GM23338 (cell line): ENCODE data around the gene GZF1. TPM values are rescaled to one million over a fixed set of nuclear protein-coding genes. Genes with fewer than 3 reads are reported as not detected.

Experiments used
- ATAC-seq: fragments of 200-7000 bp; cut with Tn5 transposase; 3 replicates; pipeline ENCODE4 v1.9.1; 2020
- DNase-seq: peaks from one replicate; pipeline ENCODE4 v3.0.0-alpha.2; 2015; ENCODE audit warnings: low spot score
- H2AFZ ChIP-seq: fragments of 200-600 bp; sonication (generic); 2 replicates; pipeline ENCODE4 v1.8.0; 2016; ENCODE audit warnings: antibody characterized with exemption, mild to moderate bottlenecking, moderate library complexity
- H3F3A ChIP-seq: fragments of 200-600 bp; sonication (generic); replicated peaks from 2 replicates; pipeline ENCODE4 v1.8.0; 2017; ENCODE audit warnings: antibody characterized with exemption, mixed run types, low read depth
- H3K27ac ChIP-seq: fragments of 200-600 bp; sonication (generic); 2 replicates; pipeline ENCODE4 v1.6.1; 2016; ENCODE audit warnings: low read depth
- H3K27me3 ChIP-seq: fragments of 200-600 bp; sonication (generic); 2 replicates; pipeline ENCODE4 v1.8.0; 2016; ENCODE audit warnings: mild to moderate bottlenecking, mixed run types, moderate library complexity; ENCODE audit not compliant: insufficient read depth
- H3K36me3 ChIP-seq: fragments of 200-600 bp; sonication (generic); 2 replicates; pipeline ENCODE4 v1.8.0; 2016; ENCODE audit warnings: mild to moderate bottlenecking; ENCODE audit not compliant: insufficient read depth
- H3K4me1 ChIP-seq: fragments of 200-600 bp; sonication (generic); 2 replicates; pipeline ENCODE4 v1.8.0; 2016; ENCODE audit warnings: mild to moderate bottlenecking, moderate library complexity; ENCODE audit not compliant: insufficient read depth
- H3K4me2 ChIP-seq: fragments of 200-600 bp; sonication (generic); 2 replicates; pipeline ENCODE4 v1.7.1; 2017; ENCODE audit warnings: mixed run types
- H3K4me3 ChIP-seq: fragments of 200-600 bp; sonication (generic); 2 replicates; pipeline ENCODE4 v1.6.1; 2016; ENCODE audit warnings: mixed run types
- H3K79me2 ChIP-seq: fragments of 200-600 bp; sonication (generic); replicated peaks from 2 replicates; pipeline ENCODE4 v1.8.0; 2017; ENCODE audit warnings: mild to moderate bottlenecking; ENCODE audit not compliant: insufficient read depth
- H3K9me2 ChIP-seq: fragments of 200-600 bp; sonication (generic); 2 replicates; pipeline ENCODE4 v1.8.0; 2017; ENCODE audit not compliant: insufficient read depth
- H4K20me1 ChIP-seq: fragments of 200-600 bp; sonication (generic); replicated peaks from 2 replicates; pipeline ENCODE4 v1.8.0; 2017; ENCODE audit warnings: mild to moderate bottlenecking; ENCODE audit not compliant: insufficient read depth
- H3K27ac Mint-ChIP-seq: 2 replicates; pipeline ENCODE4 v1.8.0; 2020; ENCODE audit warnings: inconsistent platforms, mild to moderate bottlenecking, moderate library complexity, mixed read lengths
- H3K27me3 Mint-ChIP-seq: 3 replicates; pipeline ENCODE4 v1.8.0; 2022; ENCODE audit warnings: low read depth, mild to moderate bottlenecking, moderate library complexity, mixed read lengths, inconsistent platforms; ENCODE audit not compliant: insufficient read depth, poor library complexity
- H3K36me3 Mint-ChIP-seq: 3 replicates; pipeline ENCODE4 v1.8.0; 2021; ENCODE audit warnings: low read depth, mild to moderate bottlenecking, inconsistent platforms, moderate library complexity, mixed read lengths
- H3K4me1 Mint-ChIP-seq: 3 replicates; pipeline ENCODE4 v1.8.0; 2020; ENCODE audit warnings: mild to moderate bottlenecking, inconsistent platforms, mixed read lengths
- H3K4me3 Mint-ChIP-seq: 3 replicates; pipeline ENCODE4 v1.8.0; 2021; ENCODE audit warnings: moderate library complexity, mild to moderate bottlenecking, inconsistent platforms, mixed read lengths
- H3K9me3 Mint-ChIP-seq: 3 replicates; pipeline ENCODE4 v1.8.0; 2020; ENCODE audit warnings: moderate library complexity, mild to moderate bottlenecking, inconsistent platforms, mixed read lengths
- CTCF ChIP-seq, 2 experiments: fragments of 200-600 bp in 1 of 2; sonication (generic) in 1 of 2; conservative IDR thresholded peaks; 2 replicates each; pipeline versions ENCODE4 v1.5.1 to v1.6.1; 2016 to 2017; ENCODE audit warnings: antibody characterized with exemption in 2 of 2, low read depth in 2 of 2, mild to moderate bottlenecking in 2 of 2, moderate library complexity in 1 of 2
- EZH2 ChIP-seq: fragments of 200-600 bp; sonication (generic); IDR thresholded peaks from one replicate; pipeline ENCODE4 v1.8.0; 2017; ENCODE audit warnings: antibody characterized with exemption, mild to moderate bottlenecking, low read depth; ENCODE audit not compliant: unreplicated experiment
- JUNB ChIP-seq: IDR thresholded peaks from one replicate; pipeline ENCODE4 v1.6.1; 2016; ENCODE audit warnings: antibody characterized with exemption; ENCODE audit not compliant: unreplicated experiment
- POLR2AphosphoS5 ChIP-seq: IDR thresholded peaks from 2 replicates; pipeline ENCODE4 v1.6.1; 2016; ENCODE audit warnings: antibody characterized with exemption, low read depth
- REST ChIP-seq: IDR thresholded peaks from one replicate; pipeline ENCODE4 v1.6.1; 2018; ENCODE audit warnings: antibody characterized with exemption; ENCODE audit not compliant: unreplicated experiment
- ZNF331 ChIP-seq: fragments of 250-450 bp; sonication (Bioruptor Pico); IDR thresholded peaks from 2 replicates; pipeline ENCODE4 v1.5.0; 2020; ENCODE audit warnings: low read depth, mild to moderate bottlenecking, moderate library complexity
- polyA plus RNA-seq: library from polyadenylated mRNA; unstranded; fragments of >200 nt; fragmentation: Nextera tagmentation; extraction: Ambion mirVana; gene quantifications from 2 replicates; pipeline ENCODE4 v1.2.1, GENCODE V29; 2016
- total RNA-seq: library from RNA; depleted of rRNA; stranded (reverse); fragments of >200 nt; shearing (Covaris generic); gene quantifications from 2 replicates; pipeline ENCODE4 v1.2.3, GENCODE V29; 2014
- TF ChIP-seq, protein P1 (sequence below): IDR thresholded peaks from 2 replicates; pipeline ENCODE4 v1.6.1; 2016; ENCODE audit warnings: antibody characterized with exemption

Gene GZF1
- total and polyA plus RNA-seq, 2 experiments from 2014 or later = 4.2 to 15.7 TPM

DNA sequence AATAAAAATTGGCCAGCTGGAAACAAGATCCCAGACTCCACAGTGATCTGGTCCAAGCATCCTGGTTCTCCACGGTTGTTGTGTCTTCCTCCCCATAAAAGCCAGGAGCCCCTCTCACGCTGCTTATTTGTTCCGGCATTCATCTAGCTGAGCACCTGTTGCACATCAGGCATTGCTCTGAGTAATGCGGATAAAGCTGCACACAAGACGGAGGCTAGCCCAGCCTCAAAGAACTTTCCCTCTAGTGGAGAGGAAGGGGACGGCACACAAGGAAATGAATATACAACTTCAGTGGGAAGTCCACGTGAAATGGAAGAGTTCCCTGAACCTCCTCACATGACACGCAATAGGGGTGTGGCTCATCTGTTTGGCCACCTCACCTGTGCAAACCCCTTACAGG is 41.7 kb upstream of the GZF1 start:
- DNase-seq = peak; percentile 47
- H3K36me3 Mint-ChIP-seq = no peaks in the 10 kb centered on the region
- ATAC-seq = no peak; the same call in 2 of the 3 replicates

GRCh38 chr20:23325107-23325506 is 36.9 kb upstream of the GZF1 start:
- H3F3A ChIP-seq = no peaks in the 10 kb centered on the region
- no peaks in the 10 kb centered on the region for H3K36me3 ChIP-seq
- peaks cover 7% of the 10 kb centered on the region for H3K27me3 Mint-ChIP-seq
- H3K4me3 Mint-ChIP-seq = no peak overlapping the region
- peak; percentile 62 for ATAC-seq
- no peak overlapping the region for H2AFZ ChIP-seq
- H3K79me2 ChIP-seq = no peaks in the 10 kb centered on the region
- peaks cover 17% of the 10 kb centered on the region; the same call in 1 of the 2 replicates for H3K9me2 ChIP-seq
- H3K4me1 ChIP-seq = peaks cover 3% of the 10 kb centered on the region; the same call in 1 of the 2 replicates
- peaks cover 9% of the 10 kb centered on the region; the same call in 2 of the 3 replicates for H3K4me1 Mint-ChIP-seq
- H3K4me3 ChIP-seq = no peak overlapping the region
- no peaks in the 10 kb centered on the region for H3K27me3 ChIP-seq
- H3K27ac ChIP-seq = no peak overlapping the region
- no peaks in the 10 kb centered on the region for H3K36me3 Mint-ChIP-seq
- no peak for DNase-seq
- H4K20me1 ChIP-seq = no peaks in the 10 kb centered on the region
- H3K27ac Mint-ChIP-seq = no peak overlapping the region
- peaks cover 10% of the 10 kb centered on the region for H3K9me3 Mint-ChIP-seq
- H3K4me2 ChIP-seq = no peak overlapping the region
- TF ChIP-seq ZNF331 (no peak), REST (no peak), EZH2 (no peak), CTCF (conservative IDR thresholded peaks at IDR 0.05; ENCODE audit: low read depth in 2 of 2) (no peak), POLR2AphosphoS5 (no peak), JUNB (no peak)
- TF ChIP-seq, protein P1, sequence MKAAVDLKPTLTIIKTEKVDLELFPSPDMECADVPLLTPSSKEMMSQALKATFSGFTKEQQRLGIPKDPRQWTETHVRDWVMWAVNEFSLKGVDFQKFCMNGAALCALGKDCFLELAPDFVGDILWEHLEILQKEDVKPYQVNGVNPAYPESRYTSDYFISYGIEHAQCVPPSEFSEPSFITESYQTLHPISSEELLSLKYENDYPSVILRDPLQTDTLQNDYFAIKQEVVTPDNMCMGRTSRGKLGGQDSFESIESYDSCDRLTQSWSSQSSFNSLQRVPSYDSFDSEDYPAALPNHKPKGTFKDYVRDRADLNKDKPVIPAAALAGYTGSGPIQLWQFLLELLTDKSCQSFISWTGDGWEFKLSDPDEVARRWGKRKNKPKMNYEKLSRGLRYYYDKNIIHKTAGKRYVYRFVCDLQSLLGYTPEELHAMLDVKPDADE = no peak

More for the DNA sequence above, 41.7 kb upstream of the GZF1 start:
- Mint-ChIP-seq H3K27ac (no peak overlapping the region), H3K27me3 (no peaks in the 10 kb centered on the region), H3K4me1 (peaks cover 4% of the 10 kb centered on the region; the same call in 2 of the 3 replicates), H3K9me3 (peaks cover 6% of the 10 kb centered on the region; the same call in 1 of the 3 replicates), H3K4me3 (no peak overlapping the region)
- no peaks in the 10 kb centered on the region for H3K79me2 ChIP-seq
- no peaks in the 10 kb centered on the region for H4K20me1 ChIP-seq
- H3K4me1 ChIP-seq = no peaks in the 10 kb centered on the region
- no peak overlapping the region for H3K4me2 ChIP-seq
- H2AFZ ChIP-seq = no peak overlapping the region
- H3K4me3 ChIP-seq = no peak overlapping the region
- H3K27ac ChIP-seq = no peak overlapping the region
- no peaks in the 10 kb centered on the region for H3F3A ChIP-seq
- TF ChIP-seq JUNB = no peak
- peak; percentile 34 to 59 for TF ChIP-seq CTCF (conservative IDR thresholded peaks at IDR 0.05; ENCODE audit: low read depth in 2 of 2)
- TF ChIP-seq, protein P1 = no peak
- H3K27me3 ChIP-seq = no peaks in the 10 kb centered on the region
- no peaks in the 10 kb centered on the region for H3K9me2 ChIP-seq
- H3K36me3 ChIP-seq = no peaks in the 10 kb centered on the region
